GM12864 (cell line): ENCODE measurements around the gene CD52.

ENCODE experiments used
- DNase-seq: peaks from one replicate; pipeline ENCODE4 v3.0.0-alpha.2; 2011; ENCODE audit warnings: low read depth
- H3K4me3 ChIP-seq: 2 replicates; pipeline ENCODE4 v1.5.1; 2011; ENCODE audit warnings: mild to moderate bottlenecking, low read depth, low read length, control low read depth
- TF ChIP-seq, protein P1 (sequence below): IDR thresholded peaks from 2 replicates; pipeline ENCODE4 v1.5.1; 2011; ENCODE audit warnings: low read depth, mild to moderate bottlenecking, moderate library complexity, low read length, control low read depth, inconsistent platforms; ENCODE audit errors: missing control alignments

CD52 gene

GRCh38 chr1:26353976-26354820 lies 36.4 kb downstream of the CD52 start, which contains the start of gene CRYBG2:
Gene CRYBG2, minus strand, starts transcription at chr1:26354130. Its CDS starts 7,473 bp downstream, at chr1:26346657.
- no peak for DNase-seq
- no peak within 1 kb of the TSS for H3K4me3 ChIP-seq
- TF ChIP-seq, protein P1, sequence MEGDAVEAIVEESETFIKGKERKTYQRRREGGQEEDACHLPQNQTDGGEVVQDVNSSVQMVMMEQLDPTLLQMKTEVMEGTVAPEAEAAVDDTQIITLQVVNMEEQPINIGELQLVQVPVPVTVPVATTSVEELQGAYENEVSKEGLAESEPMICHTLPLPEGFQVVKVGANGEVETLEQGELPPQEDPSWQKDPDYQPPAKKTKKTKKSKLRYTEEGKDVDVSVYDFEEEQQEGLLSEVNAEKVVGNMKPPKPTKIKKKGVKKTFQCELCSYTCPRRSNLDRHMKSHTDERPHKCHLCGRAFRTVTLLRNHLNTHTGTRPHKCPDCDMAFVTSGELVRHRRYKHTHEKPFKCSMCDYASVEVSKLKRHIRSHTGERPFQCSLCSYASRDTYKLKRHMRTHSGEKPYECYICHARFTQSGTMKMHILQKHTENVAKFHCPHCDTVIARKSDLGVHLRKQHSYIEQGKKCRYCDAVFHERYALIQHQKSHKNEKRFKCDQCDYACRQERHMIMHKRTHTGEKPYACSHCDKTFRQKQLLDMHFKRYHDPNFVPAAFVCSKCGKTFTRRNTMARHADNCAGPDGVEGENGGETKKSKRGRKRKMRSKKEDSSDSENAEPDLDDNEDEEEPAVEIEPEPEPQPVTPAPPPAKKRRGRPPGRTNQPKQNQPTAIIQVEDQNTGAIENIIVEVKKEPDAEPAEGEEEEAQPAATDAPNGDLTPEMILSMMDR, result no peak

GRCh38 chr1:26354972-26355371 lies 37.2 kb downstream of the CD52 start:
- TF ChIP-seq, protein P1, result no peak
- DNase-seq, result no peak
- no peak overlapping the region for H3K4me3 ChIP-seq

GRCh38 chr1:26356106-26356505 lies 38.3 kb downstream of the CD52 start:
- no peak for DNase-seq
- TF ChIP-seq, protein P1, result no peak
- no peak overlapping the region for H3K4me3 ChIP-seq

- no peak for DNase-seq
- TF ChIP-seq, protein P1, result no peak
- H3K4me3 ChIP-seq, result no peak overlapping the region
Measured at GRCh38 chr1:26357121-26357602, 39.4 kb downstream of the CD52 start.

DNA sequence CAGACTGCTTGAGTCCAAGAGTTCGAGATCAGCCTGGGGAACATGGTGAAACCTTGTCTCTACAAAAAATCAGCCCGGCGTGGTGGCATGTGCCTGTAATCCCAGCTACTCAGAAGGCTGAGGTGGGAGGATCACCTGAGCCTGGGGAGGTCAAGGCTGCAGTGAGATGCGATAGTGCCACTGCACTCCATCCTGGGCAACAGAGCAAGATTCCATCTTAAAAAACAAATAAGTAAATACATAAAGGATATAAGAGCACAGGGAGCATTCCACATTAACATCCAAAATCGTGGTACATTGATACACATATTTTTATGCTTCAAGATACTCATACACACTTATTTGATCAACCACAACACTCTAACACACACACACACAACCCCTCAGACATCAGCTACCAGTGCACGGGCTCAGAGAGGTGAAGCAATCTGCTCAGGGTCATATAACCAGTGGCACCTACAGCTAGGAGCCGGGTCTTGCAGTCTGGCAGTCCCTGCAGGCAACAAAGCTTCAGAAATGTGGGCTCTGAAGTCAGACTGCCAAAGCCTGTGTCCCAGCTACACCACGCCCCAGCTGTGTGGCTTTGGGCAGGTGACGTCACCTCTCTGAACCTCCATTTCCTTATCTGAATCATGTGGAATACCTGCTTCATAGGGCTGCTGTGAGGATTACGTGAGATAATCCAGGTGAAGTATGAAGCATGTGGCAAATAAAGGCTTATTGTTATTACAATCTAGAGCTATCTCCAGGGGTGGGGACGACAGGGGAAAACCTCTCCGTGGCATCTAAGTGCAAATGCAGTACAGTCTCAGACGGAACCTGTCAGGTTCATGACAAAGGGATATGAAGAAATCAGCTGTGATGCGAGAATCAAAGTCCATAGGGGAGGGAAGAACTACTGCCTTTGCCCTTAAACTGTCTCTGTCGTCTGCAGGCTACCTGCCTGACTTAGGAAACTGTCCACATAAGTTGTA lies 40.9 kb downstream of the CD52 start:
- no peak for DNase-seq
- TF ChIP-seq, protein P1, result no peak
- H3K4me3 ChIP-seq, result no peak overlapping the region

GRCh38 chr1:26359981-26360806 lies 42.4 kb downstream of the CD52 start:
- TF ChIP-seq, protein P1, result no peak
- no peak overlapping the region for H3K4me3 ChIP-seq
- DNase-seq, result no peak
